Measurements from ENCODE around the gene HIPK1. TPM values are rescaled to one million over a fixed set of nuclear protein-coding genes. Genes with fewer than 3 reads are reported as not detected.

The HIPK1 gene
- total and polyA plus RNA-seq, 12 donors: 7.8 to 91.0 (median 61.2) TPM

DNA sequence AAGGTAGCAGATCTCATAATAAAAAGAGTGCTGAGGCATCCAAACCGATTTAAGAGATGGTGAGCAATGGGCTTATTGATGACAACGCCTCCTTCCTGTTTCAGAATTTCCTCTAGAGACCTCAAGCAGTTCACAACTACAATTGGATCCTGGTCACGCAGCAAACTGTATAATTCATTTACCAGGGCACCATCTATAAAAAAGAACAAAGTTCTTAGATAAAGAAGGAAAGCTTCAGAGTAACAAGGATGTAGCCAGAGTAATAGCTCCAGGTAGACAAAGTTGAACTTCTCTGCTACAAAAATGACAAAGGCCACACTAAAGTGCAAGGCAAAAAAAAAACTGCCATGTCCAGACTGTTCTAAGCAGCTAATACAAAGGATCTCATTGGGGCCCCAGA is 27.9 kb upstream of the HIPK1 start:
- Histone ChIP-seq H3K4me3 (no peak overlapping the region), H3K27ac (peak overlapping the region in 1 of 10 donors; percentile 13), H3K9me3 (no peaks in the 10 kb centered on the region), H3K4me1 (peaks cover 0 to 53% (median 25%) of the 10 kb centered on the region in 9 donors), H3K27me3 (no peaks in the 10 kb centered on the region), H3K36me3 (peaks cover 0 to 72% (median 28%) of the 10 kb centered on the region in 9 donors)
- TF ChIP-seq, protein P1, sequence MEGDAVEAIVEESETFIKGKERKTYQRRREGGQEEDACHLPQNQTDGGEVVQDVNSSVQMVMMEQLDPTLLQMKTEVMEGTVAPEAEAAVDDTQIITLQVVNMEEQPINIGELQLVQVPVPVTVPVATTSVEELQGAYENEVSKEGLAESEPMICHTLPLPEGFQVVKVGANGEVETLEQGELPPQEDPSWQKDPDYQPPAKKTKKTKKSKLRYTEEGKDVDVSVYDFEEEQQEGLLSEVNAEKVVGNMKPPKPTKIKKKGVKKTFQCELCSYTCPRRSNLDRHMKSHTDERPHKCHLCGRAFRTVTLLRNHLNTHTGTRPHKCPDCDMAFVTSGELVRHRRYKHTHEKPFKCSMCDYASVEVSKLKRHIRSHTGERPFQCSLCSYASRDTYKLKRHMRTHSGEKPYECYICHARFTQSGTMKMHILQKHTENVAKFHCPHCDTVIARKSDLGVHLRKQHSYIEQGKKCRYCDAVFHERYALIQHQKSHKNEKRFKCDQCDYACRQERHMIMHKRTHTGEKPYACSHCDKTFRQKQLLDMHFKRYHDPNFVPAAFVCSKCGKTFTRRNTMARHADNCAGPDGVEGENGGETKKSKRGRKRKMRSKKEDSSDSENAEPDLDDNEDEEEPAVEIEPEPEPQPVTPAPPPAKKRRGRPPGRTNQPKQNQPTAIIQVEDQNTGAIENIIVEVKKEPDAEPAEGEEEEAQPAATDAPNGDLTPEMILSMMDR (IDR thresholded peaks at IDR 0.05): no peak
- intact Hi-C loops (cut with DNase I): loop anchor here in 5 of 10 donors (5.0 to 10.0 kb wide), 4 partner anchors 64 to 146 kb away; partner anchors contain the start of gene PHTF1 (in 3 of the 5)
- WGBS, 2 donors: 82 to 87% methylated on average over 3 of the region's 3 CpGs
- DNase-seq (no peak), ATAC-seq (no peak)

DNA sequence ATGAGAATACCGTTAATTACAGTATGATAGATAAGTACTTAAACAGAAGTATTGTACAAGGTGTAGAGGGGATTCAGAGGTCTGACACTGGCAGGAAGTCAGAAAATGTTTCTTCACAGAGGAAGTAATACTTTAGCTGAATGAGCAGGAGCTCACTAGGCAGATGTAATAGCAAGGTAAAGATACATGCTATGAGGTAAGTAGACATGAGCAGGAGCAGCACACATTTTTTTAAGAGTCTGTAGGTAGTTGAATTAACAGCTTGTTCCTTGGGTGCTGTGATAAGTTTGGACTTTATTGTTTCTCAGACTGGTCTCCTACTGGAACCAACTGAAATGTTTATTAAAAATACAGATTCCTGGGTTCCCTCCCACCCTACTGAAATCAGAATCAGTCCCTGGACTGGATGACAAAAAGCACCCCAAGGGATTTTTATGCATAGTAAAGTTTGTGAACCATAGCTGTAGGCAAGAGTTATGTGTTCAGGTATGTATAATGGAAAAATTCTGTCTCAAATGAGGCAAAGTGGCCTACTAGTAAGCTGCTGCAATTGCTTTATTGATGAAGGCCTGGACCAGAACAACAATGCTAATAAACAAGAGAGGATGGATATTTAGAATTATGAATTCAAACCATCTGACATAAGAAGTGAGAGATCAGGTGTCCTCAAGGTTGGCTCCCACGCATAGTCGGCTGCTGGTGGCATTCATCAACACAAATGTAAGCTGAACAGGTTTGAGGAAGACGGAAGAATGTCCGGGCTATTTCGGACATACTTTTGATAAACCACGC is 25.4 kb upstream of the HIPK1 start:
- peaks cover 0 to 59% (median 13%) of the 10 kb centered on the region in 9 donors for H3K36me3 ChIP-seq

DNA sequence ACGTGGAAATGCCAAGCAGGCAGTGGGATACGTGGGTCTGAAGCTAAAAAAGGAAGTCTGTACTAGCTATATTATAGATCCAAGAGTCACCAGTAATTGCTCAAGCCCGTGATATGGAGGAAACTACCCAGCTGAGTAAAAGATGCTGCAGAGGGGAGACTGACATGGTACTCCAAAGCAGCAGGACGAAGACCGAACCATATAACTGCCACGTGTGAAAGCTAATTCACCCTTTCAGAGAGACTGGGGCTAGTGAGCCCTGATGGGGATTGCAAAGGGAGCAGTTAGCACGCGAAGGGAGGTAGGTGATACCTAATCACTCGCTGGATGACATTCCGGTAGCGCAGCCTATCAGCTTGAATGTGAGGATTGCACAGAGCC is 24.8 kb upstream of the HIPK1 start:
- peak overlapping the region; percentile 58 to 84 (median 75) for H3K4me3 ChIP-seq
- DNase-seq (no peak), ATAC-seq (peak in 3 of 8 donors; percentile 0 to 1 (median 0))
- intact Hi-C loops (cut with DNase I): loop anchor here in 6 of 10 donors (2.0 to 10.0 kb wide), 6 partner anchors 25 to 149 kb away; partner anchors contain the start of genes PHTF1 (in 3 of the 6), RSBN1 (in 2 of the 6) and HIPK1 (in 1 of the 6)
- WGBS, 2 donors: 0% methylated on average over 11 of the region's 11 CpGs
- TF ChIP-seq, protein P1 (IDR thresholded peaks at IDR 0.05): no peak
- H3K4me1 ChIP-seq: peaks cover 0 to 49% (median 24%) of the 10 kb centered on the region in 9 donors
- H3K9me3 ChIP-seq: no peaks in the 10 kb centered on the region
- no peaks in the 10 kb centered on the region for H3K27me3 ChIP-seq
- H3K27ac ChIP-seq: peak overlapping the region; percentile 52 to 95 (median 92)
- H3K36me3 ChIP-seq: peaks cover 0 to 59% (median 13%) of the 10 kb centered on the region in 9 donors

More for the DNA sequence above, 25.4 kb upstream of the HIPK1 start:
- Histone ChIP-seq H3K4me3 (peak overlapping the region; percentile 58 to 84 (median 75)), H3K4me1 (peaks cover 0 to 52% (median 27%) of the 10 kb centered on the region in 9 donors), H3K27me3 (no peaks in the 10 kb centered on the region), H3K27ac (peak overlapping the region in 9 of 10 donors; percentile 86 to 95 (median 92)), H3K9me3 (no peaks in the 10 kb centered on the region)
- intact Hi-C loops (cut with DNase I): loop anchor here in 6 of 10 donors (2.0 to 10.0 kb wide), 6 partner anchors 25 to 149 kb away; partner anchors contain the start of genes PHTF1 (in 3 of the 6), RSBN1 (in 2 of the 6) and HIPK1 (in 1 of the 6)
- TF ChIP-seq, protein P1 (IDR thresholded peaks at IDR 0.05): no peak
- DNase-seq (no peak), ATAC-seq (no peak)
- WGBS, 2 donors: 12 to 15% methylated on average over 7 of the region's 7 CpGs

DNA sequence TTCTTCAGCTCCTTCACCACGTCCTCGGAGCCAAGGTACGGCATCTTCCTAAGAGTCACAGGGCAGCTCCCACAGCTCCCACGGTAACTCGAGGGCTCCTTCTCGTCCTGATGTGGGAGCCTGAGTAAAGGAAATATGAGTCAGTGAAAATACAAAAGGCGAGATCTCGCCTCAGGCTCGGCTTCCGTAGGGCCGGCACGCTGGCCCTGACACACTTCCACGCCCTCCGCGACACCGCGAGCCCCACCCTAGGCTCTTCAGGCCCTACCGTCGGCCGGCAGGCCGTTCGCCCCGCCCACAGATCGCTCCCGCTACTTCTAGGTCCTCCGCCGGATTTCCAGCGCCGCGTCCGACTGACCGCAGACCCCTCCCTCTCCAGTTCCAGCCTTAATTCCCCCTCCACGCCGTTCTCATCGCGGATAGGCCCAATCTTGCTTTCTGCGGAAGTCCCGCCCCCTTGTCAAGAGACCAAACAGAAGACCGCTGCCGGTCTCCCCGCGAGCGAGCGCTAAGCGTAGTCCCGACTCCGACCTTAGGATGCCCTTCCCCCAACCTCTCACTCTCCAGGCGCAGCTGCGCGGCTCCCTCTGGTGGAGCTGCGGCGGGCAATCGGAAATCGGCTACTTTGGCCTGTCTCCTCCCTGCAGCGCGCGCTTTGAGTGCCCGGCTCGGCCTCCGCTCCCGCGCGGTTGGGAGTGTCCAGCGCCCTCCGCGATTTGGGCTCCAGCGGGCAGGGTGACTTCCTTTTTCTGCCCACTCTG is 24.3 kb upstream of the HIPK1 start, which contains the start of the genes AP4B1 and DCLRE1B:
Gene AP4B1 (minus strand): TSS at position 126 of the 761 bp plus-strand sequence. CDS start 82 bp downstream, at position 44.
Gene DCLRE1B (plus strand): TSS at position 653 of the 761 bp plus-strand sequence. CDS start 261 bp downstream, outside the sequence.
- intact Hi-C loops (cut with DNase I): loop anchor here in 8 of 10 donors (1.0 to 10.0 kb wide), 8 partner anchors 24 to 150 kb away; partner anchors contain the start of genes HIPK1 (in 7 of the 8), PHTF1 (in 3 of the 8) and RSBN1 (in 2 of the 8)
- WGBS, 2 donors: 0 to 1% methylated on average over 67 of the region's 67 CpGs

More for the DNA sequence above, 24.3 kb upstream of the HIPK1 start, which contains the start of the genes AP4B1 and DCLRE1B:
- Histone ChIP-seq H3K4me1 (peaks cover 0 to 49% (median 24%) of the 10 kb centered on the region in 9 donors), H3K36me3 (peaks cover 0 to 59% (median 9%) of the 10 kb centered on the region in 9 donors), H3K9me3 (no peaks in the 10 kb centered on the region), H3K27ac (peak within 1 kb of the TSS; percentile 52 to 95 (median 92)), H3K27me3 (no peaks in the 10 kb centered on the region), H3K4me3 (peak within 1 kb of the TSS; percentile 58 to 86 (median 78))
- TF ChIP-seq, protein P1 (IDR thresholded peaks at IDR 0.05): peak; percentile 37 to 88 (median 71)
- peak; percentile 96 to 99 (median 98) for ATAC-seq
- peak; percentile 98 to 100 for DNase-seq
